Muscle of back (tissue), 11 donors: ENCODE results near the gene ZC3H12D. TPM values are rescaled to one million over a fixed set of nuclear protein-coding genes. Genes with fewer than 3 reads are reported as not detected.
"Not testable (repeated sequence)": the region's sequence is repeated elsewhere in the genome, so short reads cannot be mapped to it uniquely, and the experiment has no call there.

ENCODE experiments used
- DNase-seq, 3 donors: peaks; one replicate each; pipeline versions ENCODE4 v3.0.0 to v3.0.0-alpha.2; 2013
- polyA plus RNA-seq, 10 donors: library from polyadenylated mRNA; unstranded; fragments of 120-200 nt; gene quantifications; one replicate each; pipeline ENCODE4 v1.2.1, GENCODE V29; 2013; ENCODE audit not compliant: insufficient read length in 10 of 10

ZC3H12D gene
- polyA plus RNA-seq, 10 donors: 0.09 to 1.4 (median 0.34) TPM

GRCh38 chr6:149483849-149484655 is 762 bp downstream of the ZC3H12D start:
- DNase-seq: no peak

DNA sequence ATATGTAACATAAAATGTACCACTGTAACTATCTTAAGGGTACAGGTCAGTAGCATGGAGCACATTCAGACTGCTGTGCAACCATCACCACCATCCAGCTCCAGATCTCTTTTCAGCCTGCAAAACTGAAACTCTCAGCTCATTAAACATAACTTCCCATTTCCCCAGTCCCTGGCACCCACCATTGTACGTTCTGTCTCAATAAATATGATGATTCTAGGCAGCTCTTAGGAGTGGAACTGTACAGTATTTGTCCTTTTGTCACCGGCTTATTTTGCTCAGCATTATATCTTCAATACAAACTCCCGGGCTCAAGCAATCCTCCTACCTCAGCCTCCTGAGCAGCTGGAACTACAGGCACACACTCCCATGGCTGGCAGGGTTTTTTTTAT is 1.5 kb downstream of the ZC3H12D start:
- no peak for DNase-seq

GRCh38 chr6:149482545-149483333 is 2.1 kb downstream of the ZC3H12D start:
- no peak for DNase-seq

DNA sequence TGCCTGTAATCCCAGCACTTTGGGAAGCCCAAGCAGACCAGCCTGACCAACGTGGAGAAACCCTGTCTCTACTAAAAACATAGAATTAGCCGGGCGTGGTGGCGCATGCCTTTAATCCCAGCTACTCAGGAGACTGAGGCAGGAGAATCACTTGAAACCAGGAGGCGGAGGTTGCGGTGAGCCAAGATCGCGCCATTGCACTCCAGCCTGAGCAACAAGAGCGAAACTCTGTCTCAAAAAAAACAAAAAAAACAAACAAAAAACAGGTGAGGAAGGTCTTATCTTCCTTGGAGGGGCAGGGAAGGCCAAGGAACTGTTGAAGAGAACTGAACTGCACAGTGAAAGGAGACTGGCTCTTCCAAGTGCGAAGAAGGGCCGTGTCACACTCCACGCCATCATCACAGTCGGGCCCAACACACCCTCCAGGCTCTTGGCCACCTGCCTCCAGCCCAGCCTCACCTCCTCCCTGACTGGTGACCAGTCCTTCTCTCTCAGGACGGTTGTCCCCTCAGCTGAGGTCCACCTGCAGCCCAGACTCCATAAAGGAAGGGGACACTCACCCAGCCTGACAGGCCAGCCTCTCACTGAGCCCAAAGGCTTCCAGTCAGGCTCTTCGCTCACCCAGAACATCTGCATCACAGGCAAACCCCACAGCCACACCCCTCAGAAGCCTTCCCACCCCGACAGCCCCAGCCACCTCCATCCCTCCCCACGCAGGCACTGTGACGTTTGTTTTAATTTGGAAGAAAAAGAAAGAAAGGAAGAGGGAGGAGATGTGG is 4.1 kb downstream of the ZC3H12D start:
- DNase-seq: no peak

- no peak for DNase-seq
Observed at GRCh38 chr6:149478631-149479314, 6.0 kb downstream of the ZC3H12D start.

GRCh38 chr6:149477544-149477943 is 7.3 kb downstream of the ZC3H12D start:
- no peak for DNase-seq

DNA sequence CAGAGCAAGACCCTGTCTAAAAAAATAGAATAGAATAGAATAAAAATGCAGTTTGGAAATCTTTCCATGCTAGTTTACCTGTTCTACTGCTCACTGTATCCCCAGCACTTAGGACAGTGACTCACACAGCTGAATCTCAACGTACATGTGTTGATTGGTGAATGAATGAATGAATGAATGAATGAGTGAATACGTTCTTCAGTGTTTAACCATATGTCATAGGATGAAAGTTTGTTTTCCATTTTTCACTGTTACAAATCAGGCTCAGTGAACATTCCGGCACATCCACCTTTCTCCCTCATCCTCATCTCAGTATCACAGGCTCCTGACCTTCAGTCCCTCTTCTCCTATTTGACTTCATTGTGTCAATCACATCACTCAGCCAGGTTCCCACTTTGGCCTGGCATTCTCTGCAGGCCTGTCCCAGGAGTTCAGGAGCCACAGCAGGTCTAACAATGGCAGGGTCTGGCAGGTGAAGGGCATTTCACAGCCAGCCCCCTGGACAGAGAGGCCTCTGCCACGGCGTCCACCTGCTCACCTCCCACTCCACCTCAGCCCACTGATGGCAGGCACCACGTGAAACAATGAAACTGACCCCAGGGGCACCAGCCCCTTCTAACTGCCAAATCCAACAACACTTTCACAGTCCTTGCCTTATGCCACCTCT is 7.9 kb downstream of the ZC3H12D start:
- no peak for DNase-seq

DNA sequence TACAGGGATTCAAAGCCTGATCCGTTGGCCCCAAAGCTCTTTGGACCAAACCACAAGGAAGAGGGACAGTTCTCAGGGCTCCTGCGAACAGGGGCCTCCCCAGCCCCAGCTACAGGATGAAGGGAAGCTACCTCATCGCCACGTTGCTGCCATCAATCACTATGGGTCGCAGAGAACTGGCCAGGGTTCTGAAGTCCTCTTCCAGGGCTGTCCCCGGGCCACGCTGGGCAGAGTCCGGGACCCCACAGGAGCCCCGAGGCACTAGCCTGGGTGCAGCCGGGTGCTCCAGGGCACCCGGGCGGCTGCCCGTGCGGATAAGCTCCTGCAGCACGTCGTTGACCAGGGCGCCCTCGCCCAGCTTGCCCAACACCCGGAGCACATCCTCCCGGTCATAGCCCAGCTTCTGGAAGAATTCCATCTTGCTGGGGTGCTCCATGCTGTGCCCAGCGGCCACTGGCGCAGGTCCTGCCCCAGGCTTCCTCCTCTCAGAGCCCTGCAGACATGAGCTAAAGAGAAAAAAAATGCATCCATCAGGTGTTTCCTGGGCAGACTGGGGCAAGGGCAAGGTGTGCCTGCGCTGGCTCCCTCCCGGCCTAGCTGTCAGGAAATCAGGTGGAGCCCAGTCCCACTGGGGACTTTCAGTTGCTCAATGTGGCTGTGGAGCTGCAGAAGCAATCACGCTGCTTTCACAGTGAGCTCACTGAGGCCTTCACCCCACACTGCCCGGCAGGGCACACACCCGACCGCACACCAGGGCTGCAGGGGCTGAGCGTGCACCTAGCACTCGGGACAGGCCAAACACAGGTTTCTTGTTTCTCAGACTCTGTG is 10.5 kb downstream of the ZC3H12D start:
- DNase-seq: no peak

DNA sequence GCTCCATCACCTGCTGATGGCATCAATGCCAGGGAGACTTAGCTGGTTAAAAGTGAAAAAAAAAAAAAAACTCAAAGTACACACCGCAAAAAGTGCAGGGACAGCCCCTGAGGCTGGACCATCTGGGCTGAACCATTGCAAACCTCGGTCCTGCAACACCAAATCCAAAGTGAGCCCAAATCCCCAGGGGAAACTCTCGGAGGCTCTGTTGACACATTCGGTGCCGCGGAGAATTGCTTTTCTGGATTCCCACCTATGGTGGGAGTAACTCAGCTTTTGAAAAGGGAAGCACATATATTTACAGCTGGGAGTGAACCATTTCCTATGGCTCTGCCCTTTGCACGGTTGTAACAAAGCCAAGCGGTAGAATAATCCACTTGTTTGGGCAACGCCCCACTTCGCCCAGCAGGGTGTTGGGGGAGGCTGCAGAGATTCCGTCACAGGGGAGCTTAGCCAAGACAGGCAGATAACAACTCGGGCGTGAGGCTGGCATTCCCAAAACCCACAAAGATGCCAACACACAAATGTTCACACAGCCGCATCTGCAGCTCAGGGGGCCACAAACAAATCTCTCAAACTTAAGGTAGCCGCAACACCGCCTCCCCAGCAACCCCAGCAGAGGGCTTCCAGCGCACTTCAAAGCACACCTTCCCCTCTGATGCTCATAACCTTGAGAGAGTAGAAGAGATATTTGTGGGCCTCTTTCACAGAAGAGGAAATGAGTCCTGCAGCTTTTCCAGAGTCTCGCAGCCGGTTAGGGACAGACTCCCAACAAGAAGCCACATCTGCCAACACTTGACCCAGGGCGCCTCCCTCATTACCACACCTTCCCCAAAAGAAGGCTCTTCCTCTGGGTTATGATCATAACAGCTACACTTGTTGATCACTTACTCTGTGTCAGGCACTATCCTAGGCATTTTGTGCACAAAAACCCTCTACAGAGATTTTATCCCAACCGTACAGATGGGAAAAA is 11.4 kb downstream of the ZC3H12D start:
- DNase-seq: no peak

GRCh38 chr6:149472241-149472640 is 12.6 kb downstream of the ZC3H12D start:
- no peak for DNase-seq

GRCh38 chr6:149471801-149472200 is 13.0 kb downstream of the ZC3H12D start:
- no peak for DNase-seq

DNA sequence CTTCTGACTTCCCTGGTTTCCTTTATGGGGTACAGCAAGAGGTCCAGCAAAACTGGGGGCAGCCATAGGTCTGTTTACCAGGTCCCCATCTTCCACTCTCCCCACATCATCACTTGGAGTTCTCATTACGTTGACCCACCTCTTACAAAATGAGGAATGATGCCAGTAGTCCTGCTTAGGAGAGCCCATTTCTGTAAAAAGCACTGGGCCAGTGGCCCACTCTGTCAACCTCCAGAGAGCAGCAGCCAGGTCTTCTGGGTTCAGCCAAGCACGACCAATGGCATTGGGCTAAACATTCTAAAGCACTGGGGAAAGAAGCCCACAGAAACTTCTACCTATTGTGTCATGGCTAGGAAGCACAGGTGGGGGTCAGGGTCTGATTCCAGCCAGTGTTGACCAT is 13.9 kb downstream of the ZC3H12D start:
- DNase-seq: no peak

GRCh38 chr6:149468179-149468578 is 16.6 kb downstream of the ZC3H12D start:
- DNase-seq: no peak

DNA sequence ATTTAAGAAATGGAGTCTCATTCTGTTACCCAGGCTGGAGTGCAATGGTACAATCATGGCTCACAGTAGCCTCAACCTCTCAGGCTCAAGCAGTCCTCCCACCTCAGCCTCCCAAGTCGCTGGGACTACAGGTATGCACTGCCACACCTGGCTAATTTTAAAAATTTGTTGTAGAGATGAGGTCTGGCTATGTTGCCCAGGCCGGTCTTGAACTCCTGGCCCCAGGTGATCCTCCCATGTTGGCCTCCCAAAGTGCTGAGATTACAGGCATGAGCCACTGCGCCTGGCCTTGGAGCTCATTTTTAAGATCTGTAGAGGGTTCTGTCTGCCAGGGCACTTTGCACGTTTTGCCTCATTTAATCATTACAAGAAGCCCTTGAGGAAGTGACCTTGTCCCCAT is 17.5 kb downstream of the ZC3H12D start:
- no peak for DNase-seq

DNA sequence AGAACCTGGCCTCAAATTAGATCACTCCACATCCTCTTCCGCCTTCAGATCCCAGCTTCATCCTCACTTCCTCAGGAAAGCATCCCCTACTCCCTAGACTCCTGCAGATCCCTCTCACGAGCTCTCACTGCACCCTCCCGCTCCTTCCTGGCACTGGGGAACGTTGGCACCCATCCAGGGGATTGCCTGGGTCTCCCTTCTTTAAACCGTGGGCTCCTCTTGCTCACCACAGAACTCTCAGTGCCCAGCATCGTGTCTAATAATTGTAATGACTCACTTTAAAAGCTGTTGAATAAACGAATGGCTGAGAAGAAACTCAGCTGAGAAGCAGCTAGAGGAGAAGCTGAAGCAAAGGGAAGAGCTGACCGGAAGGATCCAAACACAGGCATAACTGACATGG is 20.4 kb downstream of the ZC3H12D start:
- DNase-seq: no peak

GRCh38 chr6:149463781-149464180 is 21.0 kb downstream of the ZC3H12D start:
- DNase-seq: no peak

DNA sequence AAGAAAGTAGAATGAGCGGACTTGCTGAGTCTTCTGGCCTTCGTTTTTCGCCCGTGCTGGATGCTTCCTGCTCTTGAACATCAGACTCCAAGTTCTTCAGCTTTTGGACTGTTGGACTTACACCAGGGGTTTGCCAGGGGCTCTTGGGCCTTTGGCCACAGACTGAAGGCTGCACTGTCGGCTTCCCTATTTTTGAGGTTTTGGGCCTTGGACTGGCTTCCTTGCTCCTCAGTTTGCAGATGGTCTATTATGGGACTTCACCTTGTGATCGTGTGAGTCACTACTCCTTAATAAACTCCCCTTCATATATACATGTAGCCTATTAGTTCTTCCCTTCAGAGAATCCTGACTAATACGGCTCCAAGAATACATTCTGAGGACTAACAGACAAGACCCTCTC is 22.1 kb downstream of the ZC3H12D start:
- not testable (repeated sequence) for DNase-seq

DNA sequence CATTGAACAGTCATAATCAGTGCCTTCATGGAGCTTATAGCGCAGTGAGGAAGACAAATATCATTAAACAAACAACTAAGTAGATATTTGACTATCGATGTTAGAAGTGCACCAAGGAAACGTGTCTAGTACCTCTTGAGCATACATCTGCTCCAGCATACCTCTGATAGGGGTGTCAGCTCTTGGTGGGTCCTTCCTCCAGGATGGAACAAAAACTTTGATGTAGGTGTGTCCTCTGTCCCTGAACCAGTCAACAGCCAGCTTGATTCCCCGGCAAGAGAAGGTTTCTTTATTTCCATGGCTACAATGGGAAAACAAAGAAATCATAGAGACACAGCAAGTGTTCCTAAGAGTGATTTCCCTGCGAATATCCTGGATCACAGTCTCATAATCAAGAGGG is 23.1 kb downstream of the ZC3H12D start:
- DNase-seq: no peak

DNA sequence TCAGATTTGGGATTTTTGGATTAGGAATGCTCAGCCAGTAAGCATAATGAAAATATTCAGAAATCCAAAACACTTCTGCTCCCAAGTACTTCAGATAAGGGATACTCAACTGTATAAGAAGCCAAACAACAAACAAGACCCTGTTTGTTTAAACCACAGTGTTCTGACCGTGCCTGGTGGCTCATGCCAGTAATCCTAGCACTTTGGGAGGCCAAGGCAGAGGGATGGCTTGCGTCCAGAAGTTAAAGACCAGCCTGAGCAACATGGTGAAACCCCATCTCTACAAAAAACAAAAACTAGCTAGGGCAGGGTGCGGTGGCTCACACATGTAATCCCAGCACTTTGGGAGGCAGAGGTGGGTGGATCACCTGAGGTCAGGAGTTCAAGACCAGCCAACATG is 24.6 kb downstream of the ZC3H12D start:
- DNase-seq: not testable (repeated sequence)
